ENCODE measurements around the gene ADGRB3. TPM values are rescaled to one million over a fixed set of nuclear protein-coding genes. Genes with fewer than 3 reads are reported as not detected.
"Not testable (repeated sequence)": the region's sequence is repeated elsewhere in the genome, so short reads cannot be mapped to it uniquely, and the experiment has no call there.

Gene ADGRB3
- total RNA-seq, 1 experiment from 2014 or later, result 0.11 TPM

DNA sequence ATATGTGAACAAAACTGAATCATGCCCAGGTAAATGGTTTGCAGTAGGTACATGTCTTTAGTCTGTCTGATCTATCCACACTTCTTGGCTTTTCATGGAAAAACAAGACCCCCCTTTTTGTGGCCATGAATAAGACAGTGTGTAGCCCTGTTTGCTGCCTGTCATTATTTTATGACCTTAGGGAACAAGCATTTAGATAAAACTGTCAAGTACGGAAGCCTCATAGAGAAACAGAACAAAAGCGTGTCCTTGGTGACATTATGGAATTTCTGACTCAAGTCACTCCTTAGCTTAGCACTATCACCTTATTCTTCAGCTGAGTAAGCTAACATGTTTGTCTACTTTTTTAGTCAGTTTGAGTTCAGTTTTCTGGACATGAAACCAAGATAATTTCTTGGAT lies 476.2 kb downstream of the ADGRB3 start:
- Histone ChIP-seq H2AFZ (ENCODE audit: low read length) (no peak overlapping the region), H3K9me3 (ENCODE audit: low read length) (no peaks in the 10 kb centered on the region), H3K27ac (ENCODE audit: low read length) (no peak overlapping the region), H3K4me1 (ENCODE audit: insufficient read depth, low read length) (no peaks in the 10 kb centered on the region), H3F3A (ENCODE audit: low read length, unreplicated experiment) (no peaks in the 10 kb centered on the region), H3K9me2 (replicated peaks; ENCODE audit: low read length) (no peaks in the 10 kb centered on the region), H3K9ac (ENCODE audit: low read length) (no peak overlapping the region), H3K36me3 (ENCODE audit: low read depth, low read length) (no peaks in the 10 kb centered on the region), H4K20me1 (ENCODE audit: low read length) (no peaks in the 10 kb centered on the region), H3K79me2 (ENCODE audit: low read length) (no peaks in the 10 kb centered on the region), H3K4me3 (ENCODE audit: low read length) (no peak overlapping the region), H3K27me3 (ENCODE audit: low read length) (no peaks in the 10 kb centered on the region), H3K4me2 (ENCODE audit: low read length) (no peak overlapping the region)
- ChIA-PET CTCF (no interaction called here), POLR2A (ENCODE audit: unreplicated experiment) (no interaction called here)
- intact Hi-C loops (cut with micrococcal nuclease), result no loop called here
- TF ChIP-seq EZH2phosphoT487 (IDR thresholded peaks at IDR 0.05; ENCODE audit: borderline replicate concordance, low read length), result no peak
- TF ChIP-seq, protein P1, sequence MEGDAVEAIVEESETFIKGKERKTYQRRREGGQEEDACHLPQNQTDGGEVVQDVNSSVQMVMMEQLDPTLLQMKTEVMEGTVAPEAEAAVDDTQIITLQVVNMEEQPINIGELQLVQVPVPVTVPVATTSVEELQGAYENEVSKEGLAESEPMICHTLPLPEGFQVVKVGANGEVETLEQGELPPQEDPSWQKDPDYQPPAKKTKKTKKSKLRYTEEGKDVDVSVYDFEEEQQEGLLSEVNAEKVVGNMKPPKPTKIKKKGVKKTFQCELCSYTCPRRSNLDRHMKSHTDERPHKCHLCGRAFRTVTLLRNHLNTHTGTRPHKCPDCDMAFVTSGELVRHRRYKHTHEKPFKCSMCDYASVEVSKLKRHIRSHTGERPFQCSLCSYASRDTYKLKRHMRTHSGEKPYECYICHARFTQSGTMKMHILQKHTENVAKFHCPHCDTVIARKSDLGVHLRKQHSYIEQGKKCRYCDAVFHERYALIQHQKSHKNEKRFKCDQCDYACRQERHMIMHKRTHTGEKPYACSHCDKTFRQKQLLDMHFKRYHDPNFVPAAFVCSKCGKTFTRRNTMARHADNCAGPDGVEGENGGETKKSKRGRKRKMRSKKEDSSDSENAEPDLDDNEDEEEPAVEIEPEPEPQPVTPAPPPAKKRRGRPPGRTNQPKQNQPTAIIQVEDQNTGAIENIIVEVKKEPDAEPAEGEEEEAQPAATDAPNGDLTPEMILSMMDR (conservative IDR thresholded peaks at IDR 0.05; ENCODE audit: low read depth, low read length), result no peak
- TF ChIP-seq EZH2 (IDR thresholded peaks at IDR 0.05; ENCODE audit: low read length, unreplicated experiment), result no peak
- ATAC-seq (no peak), DNase-seq (no peak)
- BruUV-seq (replicated peaks), result no TSS peak

DNA sequence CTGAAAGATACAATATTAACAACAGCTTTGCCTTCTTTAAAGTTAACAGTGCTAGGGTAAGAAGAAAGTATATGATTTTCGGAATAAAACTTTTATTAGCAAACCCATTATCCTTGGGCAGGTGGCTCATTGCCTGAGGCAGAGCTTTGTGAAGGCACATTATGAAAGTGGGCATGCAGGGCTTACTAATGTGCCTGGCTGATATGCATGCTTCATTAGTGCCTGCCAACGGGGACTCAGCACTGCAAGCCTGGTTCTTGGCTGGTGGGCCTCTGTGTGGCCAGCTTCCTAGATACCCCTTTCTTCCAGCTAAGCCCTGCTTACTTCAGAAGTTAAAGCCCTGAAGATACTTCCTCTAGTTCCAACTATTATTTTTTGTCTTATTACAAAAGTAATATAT lies 481.6 kb downstream of the ADGRB3 start:
- Histone ChIP-seq H3K4me2 (ENCODE audit: low read length) (no peak overlapping the region), H3K9me3 (ENCODE audit: low read length) (no peaks in the 10 kb centered on the region), H3K4me1 (ENCODE audit: insufficient read depth, low read length) (no peaks in the 10 kb centered on the region), H3K36me3 (ENCODE audit: low read depth, low read length) (no peaks in the 10 kb centered on the region), H2AFZ (ENCODE audit: low read length) (no peak overlapping the region), H3K9me2 (replicated peaks; ENCODE audit: low read length) (no peaks in the 10 kb centered on the region), H3K27ac (ENCODE audit: low read length) (no peak overlapping the region), H3K4me3 (ENCODE audit: low read length) (no peak overlapping the region), H3K79me2 (ENCODE audit: low read length) (no peaks in the 10 kb centered on the region), H3K27me3 (ENCODE audit: low read length) (no peaks in the 10 kb centered on the region), H3K9ac (ENCODE audit: low read length) (no peak overlapping the region), H3F3A (ENCODE audit: low read length, unreplicated experiment) (no peaks in the 10 kb centered on the region), H4K20me1 (ENCODE audit: low read length) (no peaks in the 10 kb centered on the region)
- intact Hi-C loops (cut with micrococcal nuclease), result no loop called here
- TF ChIP-seq, protein P1 (conservative IDR thresholded peaks at IDR 0.05; ENCODE audit: low read depth, low read length), result no peak
- no peak for TF ChIP-seq EZH2phosphoT487 (IDR thresholded peaks at IDR 0.05; ENCODE audit: borderline replicate concordance, low read length)
- TF ChIP-seq EZH2 (IDR thresholded peaks at IDR 0.05; ENCODE audit: low read length, unreplicated experiment), result no peak
- DNase-seq (no peak), ATAC-seq (no peak)
- no TSS peak for BruUV-seq (replicated peaks)
- ChIA-PET CTCF (no interaction called here), POLR2A (ENCODE audit: unreplicated experiment) (no interaction called here)

DNA sequence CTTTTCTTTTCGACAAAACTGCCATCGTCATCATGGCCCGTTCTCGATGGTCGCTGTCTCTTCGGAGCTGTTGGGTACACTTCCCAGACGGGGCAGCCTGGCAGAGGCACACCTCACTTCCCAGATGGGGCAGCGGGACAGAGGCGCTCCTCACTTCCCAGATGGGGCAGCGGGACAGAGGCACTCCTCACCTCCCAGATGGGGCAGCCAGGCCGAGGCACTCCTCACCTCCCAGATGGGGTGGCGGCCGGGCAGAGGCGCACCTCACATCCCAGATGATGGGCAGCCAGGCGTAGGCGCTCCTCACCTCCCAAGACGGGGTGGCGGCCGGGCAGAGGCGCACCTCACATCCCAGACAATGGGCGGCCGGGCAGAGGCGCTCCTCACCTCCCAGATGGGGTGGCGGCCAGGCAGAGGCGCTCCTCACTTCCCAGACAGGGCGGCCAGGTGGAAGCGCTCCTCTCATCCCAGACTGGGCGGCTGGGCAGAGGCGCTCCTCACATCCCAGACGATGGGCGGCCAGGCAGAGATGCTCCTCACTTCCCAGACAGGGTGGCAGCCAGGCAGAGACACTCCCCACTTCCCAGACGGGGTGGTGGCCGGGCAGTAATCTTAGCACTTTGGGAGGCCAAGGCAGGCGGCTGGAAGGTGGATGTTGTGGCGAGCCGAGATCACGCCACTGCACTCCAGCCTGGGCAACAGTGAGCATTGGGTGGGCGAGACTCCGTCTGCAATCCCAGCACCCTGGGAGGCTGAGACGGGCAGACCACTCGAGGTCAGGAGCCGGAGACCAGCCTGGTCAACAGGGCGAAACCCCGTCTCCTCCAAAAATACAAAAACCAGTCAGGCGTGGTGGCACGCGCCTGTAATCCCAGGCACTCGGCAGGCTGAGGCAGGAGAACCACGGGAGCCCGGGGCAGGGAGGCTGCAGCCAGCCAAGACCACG lies 486.7 kb downstream of the ADGRB3 start:
- H3K27me3 ChIP-seq (ENCODE audit: low read length); H3K4me1 ChIP-seq (ENCODE audit: insufficient read depth, low read length); H3F3A ChIP-seq (ENCODE audit: low read length, unreplicated experiment); H2AFZ ChIP-seq (ENCODE audit: low read length); H3K27ac ChIP-seq (ENCODE audit: low read length); ATAC-seq; H3K36me3 ChIP-seq (ENCODE audit: low read depth, low read length); H3K4me3 ChIP-seq (ENCODE audit: low read length); intact Hi-C loops (cut with micrococcal nuclease); CTCF ChIA-PET; POLR2A ChIA-PET (ENCODE audit: unreplicated experiment); H3K9me3 ChIP-seq (ENCODE audit: low read length); BruUV-seq (replicated peaks); DNase-seq; H3K9ac ChIP-seq (ENCODE audit: low read length); H3K79me2 ChIP-seq (ENCODE audit: low read length); H3K9me2 ChIP-seq (replicated peaks; ENCODE audit: low read length); H4K20me1 ChIP-seq (ENCODE audit: low read length); H3K4me2 ChIP-seq (ENCODE audit: low read length): not testable (repeated sequence)
